Stimulated activated CD4-positive, alpha-beta T cell treated with anti-CD3 and anti-CD28 coated beads, Interleukin-12 subunit alpha, Interleukin-12 subunit beta, amount 100 ng/mL, for 48 hours (primary cell): Measurements from ENCODE around the gene ZFP36L2.

ENCODE experiments used
- DNase-seq, 3 donors: peaks; one replicate each; pipeline ENCODE4 v3.0.0-alpha.2; 2020; ENCODE audit warnings: low read depth in 2 of 3, low spot score in 1 of 3

ZFP36L2 gene, protein sequence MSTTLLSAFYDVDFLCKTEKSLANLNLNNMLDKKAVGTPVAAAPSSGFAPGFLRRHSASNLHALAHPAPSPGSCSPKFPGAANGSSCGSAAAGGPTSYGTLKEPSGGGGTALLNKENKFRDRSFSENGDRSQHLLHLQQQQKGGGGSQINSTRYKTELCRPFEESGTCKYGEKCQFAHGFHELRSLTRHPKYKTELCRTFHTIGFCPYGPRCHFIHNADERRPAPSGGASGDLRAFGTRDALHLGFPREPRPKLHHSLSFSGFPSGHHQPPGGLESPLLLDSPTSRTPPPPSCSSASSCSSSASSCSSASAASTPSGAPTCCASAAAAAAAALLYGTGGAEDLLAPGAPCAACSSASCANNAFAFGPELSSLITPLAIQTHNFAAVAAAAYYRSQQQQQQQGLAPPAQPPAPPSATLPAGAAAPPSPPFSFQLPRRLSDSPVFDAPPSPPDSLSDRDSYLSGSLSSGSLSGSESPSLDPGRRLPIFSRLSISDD

DNA sequence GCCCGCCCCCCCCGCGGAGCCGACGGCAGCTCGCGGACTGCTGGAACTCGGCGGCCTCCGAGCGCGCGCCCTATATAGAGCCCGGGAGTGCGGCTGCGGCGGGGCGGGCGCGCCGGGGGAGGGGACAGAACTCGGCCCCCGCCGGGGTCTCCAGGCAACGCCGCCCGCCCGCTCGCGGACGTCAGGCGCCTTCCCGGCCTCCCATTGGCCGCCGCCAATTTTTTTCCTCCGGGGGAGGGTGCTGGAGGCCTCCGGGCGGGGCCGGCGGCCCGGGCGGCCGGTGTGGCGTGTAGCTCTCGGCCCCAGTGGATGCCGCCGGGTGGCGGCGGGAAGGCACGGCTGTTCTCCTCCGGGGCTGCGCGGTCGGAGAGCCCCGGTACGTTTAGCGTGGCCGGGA is at the start of gene ZFP36L2:
TSS of gene ZFP36L2 (minus strand) at position 49 of the 397 bp plus-strand sequence. CDS start 291 bp downstream, outside the sequence.
- peak; percentile 86 to 94 (median 90) for DNase-seq

DNA sequence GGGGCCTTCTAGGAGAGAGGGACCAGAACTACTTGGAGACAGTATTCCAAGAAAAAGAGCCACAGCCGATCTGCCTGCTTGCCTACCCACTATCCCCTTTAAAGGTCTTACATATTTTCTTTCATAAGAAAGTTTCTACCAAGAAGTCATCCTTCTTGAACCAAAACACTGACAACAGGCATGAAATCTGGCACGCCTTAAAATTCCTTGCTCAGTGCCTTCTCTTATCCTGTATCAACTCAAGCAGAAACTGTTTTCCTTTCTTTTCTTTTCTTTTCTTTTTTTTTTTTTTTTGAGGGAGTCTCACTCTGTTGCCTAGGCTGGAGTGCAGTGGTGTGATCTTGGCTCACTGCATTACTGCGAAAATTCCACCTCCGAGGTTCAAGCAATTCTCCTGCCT is 48.3 kb upstream of the ZFP36L2 start:
- DNase-seq = no peak

DNA sequence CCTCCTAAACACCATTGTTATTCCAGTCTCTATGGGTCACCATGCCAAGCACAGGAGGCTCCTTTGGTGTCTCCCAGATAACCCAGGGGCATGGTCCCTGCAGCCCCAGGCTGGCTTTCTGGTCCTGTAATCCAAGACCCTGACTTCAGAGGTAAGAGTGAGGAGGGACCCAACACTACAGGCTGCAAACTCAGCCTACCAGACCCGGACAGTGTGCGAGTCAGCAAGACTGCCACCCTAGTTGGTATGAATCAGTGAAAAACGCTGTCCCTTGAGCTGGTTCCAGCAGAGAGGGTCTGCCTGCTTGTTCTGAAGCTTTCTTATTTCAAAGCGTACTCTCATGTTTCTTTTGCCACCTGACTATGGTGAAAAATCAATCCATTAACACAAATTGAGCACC is 47.6 kb upstream of the ZFP36L2 start:
- no peak for DNase-seq

DNA sequence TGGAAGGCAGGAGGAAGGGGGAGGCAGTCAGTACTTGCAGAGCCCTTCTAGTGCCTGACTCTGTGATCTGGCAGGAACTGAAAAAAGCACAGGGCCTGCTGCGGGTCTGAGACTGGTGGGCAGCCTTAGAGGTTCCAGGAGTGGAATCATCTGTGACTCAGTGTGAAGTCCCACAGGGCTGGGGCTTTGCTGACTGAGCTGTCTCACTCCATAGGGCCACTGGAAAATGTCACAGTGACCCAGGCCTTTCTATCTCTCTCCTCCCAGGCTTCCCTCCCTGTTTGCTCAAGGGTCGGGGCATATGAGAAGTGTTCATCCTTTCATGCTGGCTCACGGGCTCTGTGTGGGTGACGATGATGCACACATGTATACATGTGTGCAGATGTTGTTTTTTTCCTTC is 47.1 kb upstream of the ZFP36L2 start:
- no peak for DNase-seq

DNA sequence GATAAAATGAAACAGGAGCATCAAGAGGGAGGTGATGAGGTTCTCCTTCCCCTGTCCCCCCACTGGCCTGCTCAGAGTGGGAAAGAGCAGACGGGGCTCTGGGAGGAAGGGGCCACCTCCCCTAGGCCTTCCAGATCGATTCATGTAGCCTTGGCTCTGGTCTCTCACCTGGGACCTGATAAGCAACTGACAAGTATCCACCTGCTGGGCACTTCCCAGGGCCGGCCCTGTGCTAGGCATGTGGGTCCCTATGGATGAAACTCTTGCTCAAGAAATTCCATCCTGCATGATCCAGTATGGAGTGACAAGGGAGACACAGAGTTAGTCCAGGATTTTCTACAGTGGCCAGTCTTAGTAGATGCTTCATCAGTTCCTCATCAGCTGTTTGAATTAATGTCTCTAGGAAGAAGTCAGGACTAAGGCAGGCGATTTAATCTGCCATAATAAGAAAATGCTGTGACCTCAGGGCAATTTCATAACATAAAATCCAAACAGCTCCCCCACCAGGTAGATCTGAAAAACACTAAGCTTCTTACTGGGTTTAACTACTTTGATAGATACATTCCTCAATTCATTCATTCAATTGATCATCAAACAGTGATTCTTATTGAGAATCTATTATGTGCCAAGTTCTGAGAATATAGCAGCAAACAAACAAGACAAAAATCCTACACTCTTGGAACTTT is 44.7 kb upstream of the ZFP36L2 start:
- no peak for DNase-seq

DNA sequence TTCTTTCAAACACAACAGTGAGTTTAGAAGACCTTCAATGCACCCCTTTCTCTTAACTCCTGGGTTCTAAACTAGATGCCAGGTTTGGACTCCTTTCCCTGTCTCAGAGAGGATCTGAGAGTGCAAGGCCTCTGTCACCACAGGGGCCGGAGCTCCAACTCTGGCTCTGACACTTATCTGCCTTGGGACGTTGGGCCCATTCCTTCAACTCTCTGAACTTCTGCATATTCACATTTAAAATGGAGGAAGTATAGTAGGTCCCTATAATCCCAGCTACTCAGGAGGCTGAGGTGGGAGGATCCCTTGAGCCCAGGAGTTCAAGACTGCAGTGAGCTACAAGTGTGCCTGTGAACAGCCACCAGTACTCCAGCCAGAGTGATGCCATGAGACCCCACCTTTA is 44.1 kb upstream of the ZFP36L2 start:
- DNase-seq = no peak

DNA sequence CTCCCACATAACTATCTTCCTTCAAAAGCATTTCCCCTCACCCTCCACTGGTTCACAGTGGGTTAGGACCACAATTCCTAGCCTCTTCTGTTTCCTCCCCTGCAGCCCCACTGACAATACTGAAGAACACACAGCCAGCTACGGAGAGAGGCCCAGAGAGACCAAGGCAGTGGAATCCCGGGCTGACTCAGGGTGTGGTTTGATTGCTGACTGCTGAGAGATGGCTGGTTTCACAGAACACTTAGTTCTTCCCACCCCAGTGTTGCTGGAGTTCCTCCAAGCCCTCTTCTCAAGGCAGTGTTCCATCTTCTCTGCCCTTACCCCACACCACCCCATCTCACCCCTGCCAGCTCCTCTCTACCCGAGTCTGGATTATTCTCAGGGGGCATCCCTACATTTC is 43.3 kb upstream of the ZFP36L2 start:
- no peak for DNase-seq

DNA sequence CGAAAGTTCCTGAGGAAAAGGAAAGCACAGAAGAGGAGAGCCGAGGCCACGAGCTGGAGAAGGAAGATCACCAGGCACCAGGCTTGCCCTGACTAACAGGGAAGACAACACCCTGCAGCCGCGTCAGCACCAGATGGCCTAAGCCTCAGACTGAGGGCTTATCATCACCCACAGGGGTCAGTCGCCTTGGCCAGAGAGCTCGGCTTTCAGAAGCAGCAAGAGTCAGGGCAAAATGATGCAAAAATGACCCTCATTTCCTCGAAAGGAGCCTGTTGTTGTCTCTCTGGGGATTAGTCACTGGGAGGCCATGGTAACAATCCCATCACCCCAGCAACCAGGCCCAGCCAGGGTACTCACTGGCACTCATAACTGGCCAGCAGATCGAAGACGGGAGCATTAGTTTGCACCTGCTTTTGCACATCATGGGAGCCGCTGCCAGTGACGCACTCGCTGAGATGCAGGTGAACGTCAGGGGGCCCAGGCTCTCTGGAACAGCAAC is 42.7 kb upstream of the ZFP36L2 start:
- no peak for DNase-seq

DNA sequence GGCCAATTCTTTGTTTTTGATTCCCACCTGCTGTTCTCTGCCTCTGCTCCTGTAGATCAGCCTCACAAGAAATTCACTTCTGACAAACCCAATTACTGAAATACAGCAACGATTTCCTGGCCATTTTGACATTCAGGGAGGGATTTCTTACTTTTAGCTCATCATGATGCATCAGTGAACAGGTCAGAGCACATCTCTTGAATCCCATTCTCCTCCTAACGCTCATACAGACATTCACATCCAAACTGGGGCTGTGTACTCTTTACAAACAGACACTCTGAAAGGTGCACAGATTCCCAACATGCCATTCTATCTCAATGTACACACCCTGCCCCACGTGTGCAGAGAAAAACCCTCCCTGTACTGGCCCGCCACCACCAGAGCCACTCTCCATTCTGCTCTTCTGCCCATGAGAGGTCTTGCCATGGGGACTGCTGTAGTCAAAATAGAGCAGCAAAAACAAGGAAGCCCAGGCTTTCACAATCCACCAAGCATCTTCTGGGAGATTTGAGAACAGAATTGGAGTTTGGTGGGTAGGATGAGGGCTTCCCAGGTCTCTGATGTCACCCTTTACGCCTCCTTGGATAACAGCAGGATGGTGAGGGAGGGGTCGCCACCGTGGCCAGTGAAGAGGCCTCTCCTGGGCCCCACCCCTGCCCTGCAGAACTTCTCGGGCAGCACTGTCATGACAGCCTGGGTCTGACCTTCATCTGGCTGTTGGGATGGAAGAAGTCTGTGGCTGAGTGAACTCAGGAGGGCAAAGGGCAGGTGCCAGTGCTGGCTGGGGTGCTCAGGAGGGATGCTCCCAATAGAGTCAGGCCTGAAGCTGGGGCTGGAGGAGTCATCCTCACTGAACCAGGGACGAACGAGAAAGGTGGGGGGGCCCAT is 41.9 kb upstream of the ZFP36L2 start:
- no peak for DNase-seq

DNA sequence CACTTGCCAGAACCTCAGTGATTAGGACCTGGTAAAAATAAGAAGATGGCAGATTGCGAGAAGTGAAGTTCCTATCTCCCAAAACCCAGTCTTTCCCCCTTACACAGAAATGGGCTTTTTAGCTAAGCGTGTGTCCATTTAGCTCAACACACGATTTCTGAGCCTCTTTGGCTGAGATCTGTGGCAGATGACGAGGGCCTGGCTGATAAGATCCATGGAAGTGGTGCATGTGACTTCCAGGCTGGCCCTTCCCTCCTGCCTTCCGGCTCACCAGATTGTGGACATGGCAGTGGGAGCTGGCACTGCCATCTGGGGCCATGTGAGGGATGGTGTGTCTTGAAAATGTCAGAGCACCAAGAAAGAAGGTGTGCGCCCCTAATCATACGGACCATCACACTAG is 41.0 kb upstream of the ZFP36L2 start:
- DNase-seq = no peak

DNA sequence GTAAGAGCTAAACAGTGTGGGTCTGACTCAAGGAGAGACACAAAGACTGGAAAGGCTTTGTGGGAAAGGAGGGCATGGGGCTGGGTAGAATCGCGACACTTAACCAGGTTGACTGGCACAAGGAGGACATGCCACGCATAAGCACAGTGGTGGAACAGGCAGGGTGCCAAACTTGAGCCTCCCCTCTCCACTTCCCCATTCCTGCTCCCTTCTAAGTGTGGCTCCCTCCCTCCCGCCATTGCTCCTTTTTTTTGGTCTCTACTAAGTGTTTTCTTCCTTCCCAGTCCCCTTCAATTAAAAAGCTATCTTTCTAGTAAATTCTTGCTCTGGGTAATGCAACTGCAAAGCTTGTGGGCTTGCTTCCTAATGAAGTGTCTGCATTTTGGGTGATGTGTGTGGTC is 40.3 kb upstream of the ZFP36L2 start:
- no peak for DNase-seq

DNA sequence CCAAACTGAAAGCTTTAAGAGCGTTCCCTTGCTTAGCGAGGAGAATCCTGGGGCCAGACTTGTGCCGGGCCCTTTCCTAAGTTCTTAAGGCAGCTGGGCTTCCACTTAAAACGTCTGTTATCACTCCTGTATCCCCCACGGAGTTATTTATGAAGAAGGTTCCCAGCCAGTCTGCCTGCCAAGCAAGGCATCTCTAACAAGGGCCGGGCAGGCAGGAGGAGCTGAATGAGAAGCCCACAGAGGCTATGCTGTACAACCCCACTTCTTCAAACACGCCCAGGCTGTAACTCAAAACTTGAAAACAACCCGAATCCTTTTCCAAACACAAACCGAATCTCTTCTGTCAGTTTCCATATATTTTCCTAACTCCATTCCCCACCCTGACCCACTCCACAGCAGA is 39.0 kb upstream of the ZFP36L2 start:
- no peak for DNase-seq

DNA sequence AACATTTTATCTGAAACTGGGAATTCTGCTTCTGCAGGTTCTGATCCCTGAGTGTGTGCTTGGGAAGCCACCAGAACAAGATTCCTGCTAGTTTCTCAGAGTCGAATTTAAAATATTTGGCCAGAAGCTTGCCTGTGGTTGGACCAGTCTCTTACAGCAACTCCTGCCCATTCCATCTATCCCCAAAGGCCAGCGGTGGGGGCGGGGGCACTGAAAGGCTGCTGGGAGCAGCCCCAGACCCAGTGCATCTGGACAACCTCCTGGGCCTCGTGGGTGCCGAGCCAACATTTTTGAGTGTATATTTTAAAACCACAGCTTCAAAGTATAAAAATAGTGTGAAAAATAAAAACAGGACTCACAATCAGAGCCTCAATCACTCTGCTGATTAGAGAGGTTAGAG is 38.6 kb upstream of the ZFP36L2 start:
- no peak for DNase-seq

DNA sequence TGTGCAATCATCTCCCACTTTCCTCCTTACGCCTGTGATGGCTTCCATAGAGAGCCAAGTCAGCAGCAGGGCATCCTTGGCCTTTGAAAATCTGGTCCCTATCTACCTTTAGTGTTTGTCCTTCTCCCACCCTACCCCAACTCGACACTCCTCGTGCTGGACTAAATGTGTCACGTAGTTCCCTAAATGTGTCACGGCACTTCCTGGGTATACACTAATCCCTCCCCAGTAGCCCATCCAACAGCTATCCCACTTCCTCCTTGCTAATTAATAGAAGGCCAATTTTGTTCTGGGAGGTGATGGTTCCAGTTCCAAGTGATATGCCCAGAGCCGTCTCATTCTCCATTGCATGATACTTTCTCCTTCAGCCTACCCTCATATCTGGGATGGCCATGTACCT is 36.5 kb upstream of the ZFP36L2 start:
- no peak for DNase-seq

DNA sequence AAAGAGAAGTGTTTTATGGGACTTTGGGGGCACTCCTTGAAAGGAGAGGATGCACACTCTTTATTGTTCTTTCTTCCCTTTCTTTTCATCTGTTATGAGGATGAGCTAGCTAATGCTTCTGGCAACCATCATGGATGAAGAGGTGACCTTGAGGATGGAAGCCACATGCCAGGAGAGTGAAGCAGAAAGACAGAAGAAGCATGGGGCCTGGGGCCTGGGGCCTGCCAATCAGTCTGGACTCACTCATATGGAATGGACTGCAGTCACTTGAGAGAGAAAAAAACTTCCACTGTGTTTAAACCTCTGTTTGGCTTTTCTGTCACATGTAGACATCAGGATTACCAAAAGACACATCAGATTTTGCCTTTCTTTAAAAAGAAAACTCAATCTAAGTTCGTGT is 35.8 kb upstream of the ZFP36L2 start:
- no peak for DNase-seq

DNA sequence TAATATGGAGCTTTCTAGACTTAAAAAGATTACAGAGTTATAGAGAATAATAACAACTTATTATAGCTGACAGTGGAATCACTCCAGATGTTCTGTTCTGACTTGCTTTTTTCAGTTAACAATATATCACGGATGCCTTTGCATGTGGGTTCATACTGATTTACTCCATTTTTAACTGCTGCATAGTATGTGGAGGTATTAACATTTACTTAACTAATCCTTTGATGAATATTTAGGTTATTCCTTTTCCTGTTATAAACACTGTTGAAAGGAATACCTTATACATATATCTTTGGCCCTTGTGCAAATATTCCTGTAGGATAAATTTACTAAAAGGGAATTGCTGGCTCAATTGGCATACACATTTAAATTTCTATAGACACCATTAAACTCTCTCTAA is 33.1 kb upstream of the ZFP36L2 start:
- no peak for DNase-seq

DNA sequence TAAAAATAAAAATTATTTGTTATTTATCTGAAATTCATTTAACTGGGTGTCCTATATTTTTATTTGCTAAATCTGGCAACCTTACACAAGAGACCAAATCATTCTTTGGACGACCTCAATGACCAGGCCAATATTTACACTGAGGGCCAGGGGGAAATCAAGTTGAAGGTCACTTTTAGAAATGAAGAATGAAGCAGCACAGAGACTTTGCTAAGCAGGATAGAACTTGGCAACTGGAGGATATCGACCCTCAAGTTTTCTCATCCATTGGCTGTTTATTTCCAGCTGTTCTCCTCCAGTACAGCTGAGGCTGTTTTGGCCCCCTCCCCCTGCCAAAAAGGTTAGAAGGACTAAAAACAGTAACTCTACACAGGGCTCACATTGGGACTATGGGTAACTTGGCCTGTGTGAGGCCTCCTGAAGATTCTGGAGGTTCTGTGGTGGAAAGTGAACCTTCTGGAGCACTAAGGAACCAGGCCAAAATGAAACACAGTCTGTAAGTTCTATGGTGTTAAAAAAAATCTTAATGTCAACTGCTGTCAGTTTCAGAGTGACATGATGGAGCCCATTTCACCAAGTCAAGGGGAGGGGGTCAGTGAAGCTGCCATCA is 32.2 kb upstream of the ZFP36L2 start:
- no peak for DNase-seq

DNA sequence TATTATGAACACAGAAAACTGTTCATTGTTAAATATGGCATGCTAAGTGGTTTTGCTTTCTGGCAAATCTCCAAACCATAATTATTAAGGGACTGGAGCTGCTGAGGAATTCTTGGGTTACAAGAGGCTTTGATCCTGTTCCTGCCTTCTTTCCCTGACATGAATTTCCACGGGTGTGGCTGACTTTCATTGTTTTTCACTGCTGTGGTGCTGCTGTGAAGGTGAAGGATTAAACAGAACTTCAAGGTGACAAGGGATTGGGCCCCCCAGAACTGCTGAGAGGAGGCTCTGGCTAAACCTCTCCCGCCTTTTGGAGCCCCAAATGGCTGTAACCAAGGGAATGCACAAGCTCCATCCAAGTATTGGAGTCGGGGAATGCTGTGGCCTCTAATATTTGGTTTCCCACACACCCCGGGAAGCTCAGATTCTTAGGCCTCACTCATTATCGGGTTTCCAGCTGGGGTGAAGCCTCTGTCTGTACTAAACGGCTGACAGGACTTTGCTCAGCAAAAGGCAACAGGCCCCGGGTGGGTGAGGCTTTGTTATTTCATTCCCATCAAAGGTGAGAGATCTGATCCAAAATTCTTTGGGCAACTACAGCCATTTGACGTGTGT is 29.0 kb upstream of the ZFP36L2 start:
- no peak for DNase-seq

DNA sequence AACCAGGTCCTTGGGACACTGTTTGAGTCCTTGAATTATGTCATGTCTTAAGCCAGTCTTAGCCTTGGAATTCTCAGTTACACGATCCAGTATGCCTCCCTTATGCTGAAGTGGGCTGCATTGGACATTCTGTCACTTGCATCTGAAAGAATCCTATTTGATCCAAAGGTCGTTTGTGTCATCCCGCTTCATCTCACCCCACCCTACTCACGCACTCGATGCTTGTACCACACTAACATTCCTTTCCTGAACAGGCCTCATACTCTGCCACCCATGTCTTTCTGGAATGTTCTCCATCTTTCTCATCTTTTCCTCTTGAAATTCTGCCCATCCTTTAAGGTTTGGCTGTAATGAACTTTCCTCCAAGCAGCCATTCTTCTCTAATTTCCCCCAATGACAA is 27.9 kb upstream of the ZFP36L2 start:
- DNase-seq = no peak

DNA sequence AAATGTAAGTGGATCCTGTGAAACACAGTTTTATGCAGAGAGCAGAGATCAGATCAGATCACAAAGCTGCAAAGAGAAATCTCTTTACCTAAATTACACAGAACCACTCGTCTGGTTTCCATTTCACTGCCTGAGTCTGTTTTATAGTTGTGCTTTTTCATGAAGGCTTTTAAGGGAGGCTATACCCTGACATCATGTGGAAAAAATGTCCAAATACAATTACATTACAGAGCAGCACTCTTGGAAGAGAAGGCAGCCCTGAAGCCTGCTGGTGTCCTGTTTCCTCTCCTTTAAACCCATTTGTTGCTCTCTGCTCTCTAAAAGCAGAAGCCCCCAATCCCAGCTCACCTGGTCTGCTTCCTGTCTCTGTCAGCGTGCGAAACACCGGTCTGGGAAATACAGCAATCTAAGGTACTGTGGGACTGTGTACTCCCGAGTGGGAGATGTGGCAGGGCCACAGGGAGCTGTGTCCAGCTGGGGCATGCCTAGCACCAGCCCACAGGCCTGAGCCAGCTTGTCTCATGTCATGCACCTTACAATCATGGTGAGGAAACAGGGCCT is 24.8 kb upstream of the ZFP36L2 start:
- no peak for DNase-seq
